Occipital lobe (tissue), 2 donors: ENCODE data around the gene RERE. TPM values are rescaled to one million over a fixed set of nuclear protein-coding genes. Genes with fewer than 3 reads are reported as not detected.
"Not testable (repeated sequence)": the region's sequence is repeated elsewhere in the genome, so short reads cannot be mapped to it uniquely, and the experiment has no call there.

Source experiments
- DNase-seq: peaks from one replicate; lab custom pipeline; 2025; lab: John Stamatoyannopoulos, UW
- total RNA-seq: library from RNA; depleted of rRNA; stranded (reverse); fragments of >200 nt; gene quantifications from one replicate; pipeline ENCODE4 v1.2.3, GENCODE V29; 2014

The RERE gene
- total RNA-seq, 1 donor from 2014 or later = 1,292 TPM

DNA sequence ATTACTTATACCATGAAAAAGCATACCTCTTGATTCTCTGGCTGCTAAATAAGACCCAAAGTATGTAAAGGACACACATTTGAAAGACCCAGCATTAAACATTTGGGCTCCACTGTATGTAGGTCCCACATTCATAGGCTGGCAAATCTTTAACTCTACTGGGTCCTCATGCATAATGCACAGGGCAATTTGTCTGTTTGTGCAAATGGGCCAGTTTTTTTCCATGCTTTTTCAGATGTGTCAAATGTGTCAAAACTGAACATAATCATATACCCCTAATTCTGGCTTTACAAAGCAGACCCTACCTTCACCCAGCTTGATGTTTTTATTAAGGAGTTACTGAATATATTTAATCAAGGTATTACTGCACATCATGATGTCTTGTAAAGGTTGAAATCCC lies 63.7 kb downstream of the RERE start:
- DNase-seq = no peak

DNA sequence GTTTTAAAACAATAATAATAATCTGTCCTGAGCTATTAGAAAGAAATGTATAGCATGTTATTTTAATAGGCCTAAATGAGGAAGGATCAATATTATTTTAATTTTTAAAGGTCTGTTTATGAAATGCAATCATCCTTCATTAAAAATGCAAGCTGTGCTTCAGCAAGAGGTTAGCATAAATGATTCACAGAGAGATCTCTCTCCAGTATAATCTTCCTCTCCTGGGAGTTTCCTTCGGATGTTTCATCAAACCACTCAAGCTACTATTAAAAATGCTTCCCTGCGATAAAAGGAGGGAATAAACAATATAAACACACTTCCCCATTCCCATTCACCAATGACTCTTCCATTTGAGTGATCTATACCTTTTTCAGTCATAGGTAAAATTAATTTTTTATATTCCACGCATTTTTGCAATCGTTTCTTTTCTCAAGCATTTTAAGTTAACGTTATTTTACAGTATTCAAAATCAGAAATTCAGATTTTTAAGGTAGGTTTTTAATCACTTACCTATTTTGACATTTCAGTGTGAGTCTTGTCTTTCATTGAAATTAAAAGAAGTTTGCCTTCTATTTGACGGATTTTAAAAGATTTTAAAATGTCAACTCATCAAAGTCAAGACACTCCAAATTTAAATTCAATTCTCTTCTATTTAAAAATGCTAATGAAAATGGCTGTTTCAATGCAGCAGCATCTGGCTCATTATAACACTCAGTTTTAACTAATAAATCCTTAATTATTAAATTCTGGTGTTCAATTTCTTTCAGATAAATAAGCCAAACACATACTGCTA lies 64.3 kb downstream of the RERE start:
- no peak for DNase-seq

DNA sequence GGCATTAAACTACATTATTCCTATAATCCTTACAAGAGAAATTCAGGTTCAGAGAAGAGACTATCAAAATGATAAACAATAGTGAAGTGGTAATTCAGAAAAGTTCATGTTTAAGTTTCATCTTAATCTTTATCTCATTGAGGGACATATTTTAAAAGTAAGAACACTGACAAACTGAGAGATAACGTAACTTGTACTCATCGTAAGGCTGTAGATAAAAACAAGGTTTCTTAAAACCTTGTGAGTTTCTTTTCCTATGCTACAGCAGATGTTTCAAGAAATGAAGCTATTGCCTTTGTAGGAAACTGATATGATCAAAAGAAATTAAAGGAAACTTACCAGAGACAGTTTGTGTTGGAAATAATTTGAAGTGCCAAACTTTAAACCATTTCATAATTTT lies 65.0 kb downstream of the RERE start:
- no peak for DNase-seq

DNA sequence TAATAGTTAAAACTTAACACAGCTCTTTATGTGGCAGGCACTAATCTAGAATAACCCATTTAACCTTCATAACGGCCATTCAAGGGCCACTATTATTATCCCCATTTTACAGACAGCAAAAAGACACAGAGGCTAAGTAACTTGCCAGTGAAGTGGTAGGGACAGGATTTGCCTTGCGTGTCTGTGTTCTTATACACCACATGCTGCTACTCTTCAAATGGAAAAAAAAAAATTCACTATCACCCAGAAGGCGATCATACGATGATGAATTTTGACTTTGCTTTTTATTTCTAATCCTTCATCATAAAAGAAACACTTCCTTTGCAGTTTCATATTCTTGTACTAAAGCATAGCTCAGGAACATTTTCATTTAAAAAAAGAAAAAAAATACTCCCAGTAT lies 65.5 kb downstream of the RERE start:
- DNase-seq = no peak

DNA sequence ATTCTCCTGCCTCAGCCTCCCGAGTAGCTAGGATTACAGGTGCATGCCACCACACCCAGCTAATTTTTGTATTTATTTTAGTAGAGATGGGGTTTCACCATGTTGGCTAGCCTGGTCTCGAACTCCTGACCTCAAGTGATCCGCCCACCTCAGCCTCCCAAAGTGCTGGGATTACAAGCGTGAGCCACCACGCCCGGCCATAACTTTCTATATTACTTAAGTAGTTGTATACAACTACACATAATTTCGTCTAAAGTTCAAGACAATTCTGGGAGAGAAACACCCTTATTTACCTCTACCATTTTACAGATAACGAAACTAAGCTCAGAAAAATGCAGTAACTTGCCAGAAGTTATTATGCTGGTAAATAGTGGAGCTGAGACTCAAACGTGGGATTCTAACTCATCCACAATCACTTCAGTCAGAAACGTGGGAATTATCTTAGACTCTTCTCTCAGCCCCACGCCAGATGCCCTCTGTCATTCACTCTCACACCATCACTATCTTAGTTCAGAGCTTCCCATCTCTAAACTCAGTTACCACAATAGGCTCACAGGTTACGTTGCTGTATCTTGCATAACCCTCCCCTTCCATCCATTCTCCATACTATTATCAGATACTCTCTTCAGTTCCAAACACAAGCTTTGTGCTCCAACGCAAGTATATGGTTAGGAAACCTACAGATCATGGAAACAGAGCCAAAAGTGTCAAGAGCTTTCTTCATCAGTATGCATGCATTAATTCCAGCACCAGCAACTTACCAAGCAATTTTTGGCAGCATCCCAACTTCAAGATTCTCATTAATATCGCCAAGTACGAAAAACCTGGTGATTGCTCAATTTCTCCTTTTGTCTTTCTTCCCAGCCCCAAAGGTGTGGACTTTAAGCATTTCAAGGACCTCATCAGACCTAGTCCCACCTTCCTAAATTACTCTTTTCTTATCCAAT lies 69.3 kb downstream of the RERE start:
- DNase-seq = no peak

DNA sequence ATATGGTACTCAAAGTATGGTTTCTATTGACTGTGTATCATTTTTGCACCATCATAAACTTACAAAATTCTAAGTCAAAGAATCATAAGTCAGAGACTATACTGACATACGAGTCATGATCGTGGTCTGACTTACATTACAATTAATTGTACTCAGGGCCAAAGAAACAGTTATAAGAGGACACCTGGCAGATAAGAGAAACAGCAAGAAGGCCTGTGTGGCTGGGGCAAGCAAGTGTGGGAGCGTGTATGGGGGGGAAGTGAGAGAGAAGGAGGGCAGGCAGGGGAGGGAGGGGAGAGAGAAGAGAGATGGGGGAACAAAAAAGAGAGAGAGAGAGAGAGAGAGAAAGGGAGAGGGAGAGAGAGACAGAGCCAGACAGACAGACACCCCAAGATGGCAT lies 70.9 kb downstream of the RERE start:
- no peak for DNase-seq

DNA sequence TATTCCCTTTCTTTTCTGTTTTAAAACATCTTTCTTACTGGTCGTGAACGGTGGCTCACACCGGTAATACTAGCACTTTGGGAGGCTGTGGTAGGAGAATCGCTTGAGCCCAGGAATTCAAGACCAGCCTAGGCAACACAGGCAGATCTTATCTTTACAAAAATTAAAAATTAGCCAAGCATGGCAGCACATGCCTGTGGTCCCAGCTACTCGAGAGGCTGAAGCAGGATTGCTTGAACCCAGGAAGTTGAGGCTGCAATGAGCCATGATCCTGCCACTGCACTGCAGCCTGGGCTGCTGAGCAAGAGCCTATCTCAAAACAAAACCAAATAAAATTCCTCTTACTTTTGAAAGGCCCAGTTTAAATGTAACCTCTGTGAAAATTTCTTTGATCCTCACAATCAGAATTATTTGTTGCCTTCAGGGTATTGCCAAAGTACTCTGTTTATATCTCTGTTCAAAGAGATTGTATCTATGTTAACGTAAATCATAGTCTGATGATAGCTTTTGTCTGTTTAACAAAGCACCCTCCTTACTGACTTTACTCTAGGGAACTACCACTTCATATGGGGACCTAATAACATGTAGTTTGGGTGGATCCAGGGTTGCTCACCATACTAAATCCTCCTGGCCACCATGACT lies 71.6 kb downstream of the RERE start:
- DNase-seq = no peak

DNA sequence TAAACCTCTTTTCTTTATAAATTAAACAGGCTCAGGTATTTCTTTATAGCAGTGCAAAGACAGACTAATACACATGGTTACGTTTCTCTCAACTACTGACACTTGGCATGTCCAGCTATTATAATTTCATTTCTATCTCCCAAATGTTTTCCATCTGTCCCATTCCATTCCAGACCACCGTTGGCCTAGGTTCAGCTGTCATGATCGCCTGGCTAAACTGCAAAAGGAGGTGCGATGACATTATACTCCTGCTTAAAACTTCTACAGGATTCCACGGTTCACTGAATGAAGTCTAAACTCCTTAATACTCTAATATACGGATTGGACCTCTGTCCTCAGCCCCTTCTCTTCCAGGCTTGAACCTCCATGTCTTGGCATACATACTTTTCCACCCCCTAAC lies 72.1 kb downstream of the RERE start:
- no peak for DNase-seq

DNA sequence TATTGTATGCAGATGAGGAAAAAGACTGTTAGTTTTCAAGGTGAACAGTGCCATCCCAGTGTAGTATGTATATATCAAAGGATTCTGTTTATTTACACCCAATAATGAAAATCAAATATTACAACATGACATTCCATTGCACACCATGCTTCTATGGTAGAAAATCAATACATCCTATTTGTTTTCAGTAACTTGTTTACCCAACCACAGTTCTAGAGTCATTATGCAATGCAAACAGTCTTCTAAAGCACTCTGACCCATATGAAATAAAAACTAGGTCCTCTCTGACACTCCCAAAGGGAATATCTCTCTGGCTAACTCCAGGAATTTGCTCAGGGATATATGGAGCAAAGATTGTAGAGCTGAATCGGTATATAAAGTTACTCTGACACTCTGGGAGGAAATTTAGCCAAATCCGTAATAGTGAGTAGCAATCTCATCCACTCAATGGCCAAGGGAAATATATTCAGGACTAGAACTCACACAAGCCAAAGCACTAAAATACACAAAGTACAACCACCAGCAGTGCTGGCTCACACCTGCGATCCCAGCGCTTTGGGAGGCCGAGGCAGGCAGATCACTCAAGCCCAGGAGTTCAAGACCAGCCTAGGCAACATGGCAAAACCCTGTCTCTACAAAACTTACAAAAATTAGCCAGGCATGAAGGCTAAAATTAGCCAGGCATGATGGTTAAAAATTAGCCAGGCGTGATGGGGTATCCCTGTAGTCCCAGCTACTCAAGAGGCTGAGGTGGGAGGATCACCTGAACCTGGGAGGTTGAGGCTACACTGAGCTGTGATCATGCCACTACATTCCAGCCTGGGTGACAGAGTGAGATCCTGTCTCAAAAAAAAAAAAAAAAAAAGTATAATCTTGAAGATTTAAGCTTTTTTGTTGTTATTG lies 75.2 kb downstream of the RERE start:
- no peak for DNase-seq

DNA sequence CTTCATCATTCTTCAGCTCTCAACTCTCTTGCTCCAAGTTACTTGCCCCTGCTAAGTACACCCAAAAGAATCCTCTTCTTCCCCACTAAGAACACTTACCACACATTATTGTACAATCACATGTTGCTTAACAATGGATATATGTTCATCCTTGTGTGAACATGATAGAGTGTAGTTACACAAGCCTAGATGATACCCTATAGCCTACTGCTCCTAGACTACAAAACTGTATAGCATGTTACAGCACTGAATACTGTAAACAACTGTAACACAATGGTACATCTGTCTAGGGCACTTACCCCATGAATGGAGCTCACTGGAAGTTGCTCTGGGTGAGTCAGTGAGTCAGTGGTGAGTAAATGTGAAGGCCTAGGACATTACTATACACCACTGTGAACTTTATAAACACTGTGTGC lies 77.4 kb downstream of the RERE start:
- DNase-seq = no peak

DNA sequence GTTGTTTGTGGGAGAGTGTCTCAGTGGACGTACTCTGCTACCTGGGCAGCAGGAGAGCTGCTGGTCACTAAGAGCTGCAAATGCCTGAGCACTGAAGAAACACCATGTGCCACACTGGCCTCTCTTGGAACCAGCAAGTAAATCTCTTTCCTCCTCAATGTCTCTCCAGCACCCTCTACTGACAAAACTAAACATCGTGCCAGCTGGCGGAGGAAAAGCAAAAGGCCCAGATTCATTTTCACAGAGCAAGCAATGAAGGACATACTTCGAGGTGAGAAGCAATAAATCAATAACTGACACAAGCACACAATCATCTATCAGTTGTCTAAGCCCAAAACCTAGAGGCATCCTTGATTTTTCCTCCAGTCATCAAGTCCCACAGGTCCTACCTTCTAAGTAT lies 78.1 kb downstream of the RERE start:
- no peak for DNase-seq

DNA sequence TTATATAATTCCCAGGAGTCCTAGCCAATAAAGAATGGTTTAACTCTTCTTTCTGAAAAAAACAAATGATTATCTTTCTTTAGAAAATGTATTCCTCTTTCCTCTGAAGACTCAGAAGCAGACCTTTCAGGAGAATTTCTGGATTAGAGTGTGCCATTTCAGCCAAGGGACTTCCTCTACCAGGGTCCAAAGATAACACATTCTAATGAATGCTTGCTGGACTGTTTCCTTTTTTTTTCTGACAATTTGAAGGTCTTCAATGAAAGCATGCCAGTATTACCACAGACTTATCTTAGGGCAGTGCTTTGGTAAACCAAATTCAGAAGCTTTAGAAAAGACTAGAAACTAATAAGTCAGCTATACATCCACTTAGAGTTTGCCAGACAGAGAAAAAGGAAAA lies 80.5 kb downstream of the RERE start:
- DNase-seq = no peak

DNA sequence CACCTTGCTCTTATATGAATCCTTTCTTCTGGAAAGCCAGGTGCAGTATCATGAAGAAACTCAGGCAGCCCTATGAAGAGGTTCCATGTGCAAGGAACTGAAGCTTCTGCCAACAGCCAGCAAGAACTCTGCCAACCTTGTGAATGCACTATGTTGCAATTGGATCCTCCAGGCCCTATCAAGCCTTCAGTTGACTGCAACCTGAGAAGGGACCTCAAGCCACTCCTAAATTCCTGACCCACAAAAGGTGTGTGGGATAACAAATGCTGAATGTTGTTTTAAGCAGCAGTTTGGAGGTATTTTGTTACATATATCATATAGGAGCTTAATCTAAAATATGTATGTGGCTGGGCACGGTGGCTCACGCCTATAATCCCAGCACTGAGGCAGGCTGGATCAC lies 84.0 kb downstream of the RERE start:
- no peak for DNase-seq

DNA sequence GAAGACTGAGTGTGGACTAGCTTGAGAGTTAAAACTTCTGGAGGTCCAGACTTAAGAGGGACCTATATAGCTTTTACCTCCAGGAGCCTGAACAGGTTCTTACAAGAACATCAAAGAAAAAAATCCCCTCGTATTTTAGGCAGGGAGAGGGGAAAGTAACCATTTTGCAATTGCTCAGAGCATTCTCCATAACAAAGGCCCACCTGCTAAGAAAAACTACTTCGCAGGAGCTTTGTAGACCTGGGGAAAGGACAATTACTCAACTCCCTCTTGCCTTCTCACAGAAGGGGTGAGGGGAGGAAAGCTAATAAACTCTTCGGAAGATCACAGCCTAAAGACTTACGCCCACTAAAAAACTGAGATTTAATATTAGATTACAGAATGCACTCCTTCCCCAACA lies 86.3 kb downstream of the RERE start:
- DNase-seq = no peak

DNA sequence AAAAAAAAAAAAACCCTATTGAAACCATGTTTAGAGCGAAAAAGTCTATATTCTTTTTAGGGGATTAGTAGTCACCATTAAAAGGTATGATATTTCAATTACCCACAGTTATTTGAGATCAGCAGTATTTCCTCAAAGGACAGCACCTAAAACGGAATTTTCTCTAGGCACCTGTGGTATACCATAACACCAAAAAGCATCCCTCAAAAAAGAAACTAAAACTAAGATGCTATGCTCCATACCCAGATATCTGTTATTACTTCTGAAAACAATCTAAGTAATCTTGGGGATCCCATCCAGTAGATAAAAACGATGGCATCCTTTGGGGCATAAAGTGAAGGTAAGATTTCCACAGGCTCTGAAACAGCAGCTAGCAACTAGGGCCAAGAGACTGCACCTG lies 89.0 kb downstream of the RERE start:
- no peak for DNase-seq

DNA sequence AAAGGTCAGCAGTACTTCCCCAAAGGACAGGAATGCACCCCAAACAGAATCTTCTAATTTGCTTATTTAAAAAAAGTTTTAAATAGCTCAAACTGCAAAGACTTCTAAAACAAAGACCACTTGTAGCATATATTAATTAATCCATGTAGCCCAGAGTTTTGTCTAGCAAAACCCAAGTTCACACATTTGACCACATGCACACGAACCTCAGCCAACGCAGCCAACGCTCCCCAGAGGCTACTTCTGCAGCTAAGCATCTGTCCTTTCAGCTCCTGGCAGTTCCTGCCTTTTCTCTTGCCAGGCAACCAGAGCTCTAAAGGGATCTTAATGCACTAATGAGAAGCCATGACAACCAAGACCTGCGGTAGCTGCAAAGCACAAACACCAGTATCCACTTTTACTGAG lies 89.6 kb downstream of the RERE start:
- DNase-seq = no peak

DNA sequence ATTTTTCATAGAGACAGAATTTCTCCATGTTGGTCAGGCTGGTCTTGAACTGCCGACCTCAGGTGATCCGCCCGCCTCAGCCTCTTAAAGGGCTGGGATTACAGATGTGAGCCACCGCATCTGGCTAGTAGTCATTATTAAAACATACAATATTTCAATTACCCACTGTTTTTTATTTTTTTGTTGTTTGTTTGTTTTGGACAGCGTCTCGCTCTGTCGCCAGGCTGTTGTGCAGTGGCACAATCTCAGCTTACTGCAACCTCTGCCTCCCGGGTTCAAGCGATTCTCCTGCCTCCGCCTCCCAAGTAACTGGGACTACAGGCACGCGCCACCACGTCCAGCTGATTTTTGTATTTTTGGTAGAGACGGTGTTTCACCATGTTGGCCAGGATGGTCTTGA lies 90.1 kb downstream of the RERE start:
- not testable (repeated sequence) for DNase-seq

DNA sequence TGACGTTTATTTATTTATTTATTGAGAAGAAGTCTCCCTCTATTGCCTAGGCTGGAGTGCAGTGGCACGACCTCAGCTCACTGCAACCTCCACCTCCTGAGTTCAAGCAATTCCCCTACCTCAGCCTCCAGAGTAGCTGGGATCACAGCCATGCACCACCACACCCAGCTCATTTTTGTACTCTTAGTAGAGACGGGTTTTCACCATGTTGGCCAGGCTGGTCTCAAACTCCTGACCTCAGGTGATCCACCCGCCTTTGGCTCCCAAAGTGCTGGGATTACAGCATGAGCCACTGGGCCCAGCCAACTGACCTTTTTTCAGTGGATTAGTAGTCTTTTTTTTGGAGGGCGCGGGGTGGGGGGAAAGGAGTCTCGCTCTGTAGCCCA lies 90.6 kb downstream of the RERE start:
- DNase-seq = not testable (repeated sequence)

DNA sequence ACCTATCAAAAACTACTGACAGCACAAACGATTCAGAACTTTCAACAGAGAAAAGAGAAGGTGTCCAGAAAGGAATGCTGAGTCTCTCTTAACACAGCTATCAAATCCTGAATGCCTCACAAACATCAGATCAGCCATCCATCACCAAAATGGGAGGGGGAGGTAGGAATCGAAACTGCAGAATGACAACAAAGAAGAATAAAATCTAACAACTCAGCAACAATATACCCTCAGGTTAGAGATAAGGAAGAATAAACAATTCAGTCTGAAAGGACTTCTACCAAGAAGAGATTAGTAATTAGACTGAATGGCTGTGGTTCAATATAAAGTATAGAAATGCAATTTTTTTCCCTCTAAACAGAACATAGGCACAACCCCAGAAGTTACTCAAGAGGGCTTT lies 94.4 kb downstream of the RERE start:
- no peak for DNase-seq

DNA sequence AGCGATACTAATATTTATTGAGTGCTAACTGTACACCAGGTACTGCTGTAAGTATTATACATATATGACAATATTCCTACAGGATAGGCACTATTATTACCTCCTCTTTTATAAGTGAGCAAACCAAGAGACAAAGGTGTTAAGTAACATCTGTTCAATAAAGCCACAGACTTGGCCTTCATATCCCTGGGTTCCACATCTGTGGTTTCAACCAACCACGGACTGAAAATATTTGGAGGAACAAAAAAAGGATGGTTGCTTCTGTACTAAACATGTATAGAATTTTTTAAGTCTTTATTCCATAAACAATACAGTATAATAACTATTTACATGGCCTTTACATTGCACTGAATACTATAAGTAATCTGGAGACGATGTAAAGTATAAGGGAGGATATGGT lies 95.1 kb downstream of the RERE start:
- no peak for DNase-seq

DNA sequence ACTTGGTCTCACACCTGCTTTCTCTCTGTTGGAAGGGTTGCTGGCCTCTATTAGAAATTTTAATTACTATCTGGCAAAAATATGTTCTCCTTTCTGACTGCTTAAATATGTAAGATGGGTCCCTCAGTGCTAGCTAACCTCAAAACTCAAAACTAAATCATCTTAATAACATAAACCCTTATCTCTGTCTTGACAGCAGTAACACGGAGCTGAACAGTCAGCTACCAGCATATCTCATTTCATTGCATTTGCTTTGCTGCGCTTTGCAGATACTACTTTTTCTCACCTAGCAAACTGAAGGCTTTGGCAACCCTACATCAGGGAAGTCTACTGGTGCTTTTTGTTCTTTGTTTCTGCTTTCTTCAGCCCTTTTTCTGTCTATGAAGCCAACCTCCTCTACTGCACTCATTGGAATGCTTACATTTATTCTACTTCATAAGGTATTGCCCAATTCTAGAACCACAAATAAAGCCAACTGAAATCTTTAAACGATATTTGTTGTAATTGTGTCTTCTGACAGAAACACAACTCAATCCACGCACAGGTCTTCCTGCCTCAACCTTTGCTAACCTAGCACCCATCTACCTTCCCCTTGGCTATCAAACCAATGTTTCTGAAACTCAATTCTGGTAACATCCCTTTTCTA lies 95.6 kb downstream of the RERE start:
- DNase-seq = no peak
